ENCODE results near the gene GALP.
"Not testable (repeated sequence)": the region's sequence is repeated elsewhere in the genome, so short reads cannot be mapped to it uniquely, and the experiment has no call there.

Gene GALP

GRCh38 chr19:56176881-56177280 lies 1.1 kb downstream of the GALP start:
- no peak overlapping the region for H3K27ac ChIP-seq (ENCODE audit: low read depth, low read length)
- H3K36me3 ChIP-seq (ENCODE audit: control insufficient read depth in 5 of 5, insufficient read depth in 5 of 5, low read length in 5 of 5): no peaks in the 10 kb centered on the region
- no peak overlapping the region for H3K4me3 ChIP-seq (ENCODE audit: low read depth in 1 of 5, low read length in 5 of 5)

DNA sequence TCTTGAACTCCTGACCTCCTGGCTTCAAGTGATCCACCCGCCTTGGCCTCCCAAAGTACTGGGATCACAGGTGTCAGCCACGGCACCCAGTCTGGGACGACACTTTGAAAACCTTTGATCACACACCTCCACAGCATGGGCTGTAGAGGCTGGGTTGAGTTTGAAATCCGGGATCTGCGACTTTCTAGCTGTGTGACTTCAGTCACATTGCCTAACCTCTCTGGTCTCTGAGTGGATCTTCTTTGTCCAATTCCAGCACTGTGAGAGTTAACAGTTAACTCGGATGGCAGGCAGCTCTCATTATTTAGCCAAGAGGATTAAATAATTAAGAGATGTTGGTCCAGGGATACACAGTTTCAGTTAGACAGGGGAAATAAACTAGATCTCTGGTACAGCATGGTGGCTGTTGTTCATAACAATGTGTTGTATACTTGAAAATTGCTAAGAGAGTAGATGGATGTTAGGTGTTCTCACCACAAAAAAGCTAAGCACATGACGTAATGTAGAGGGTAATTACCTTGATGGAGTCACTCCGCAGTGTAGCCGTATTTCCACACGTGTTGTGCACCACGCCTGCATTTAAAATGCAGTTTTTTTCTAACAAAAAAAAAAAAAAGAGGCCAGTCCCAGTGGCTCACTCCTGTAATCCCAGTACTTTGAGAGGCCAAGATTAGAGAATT lies 1.9 kb downstream of the GALP start:
- H3K9ac ChIP-seq (ENCODE audit: low read length in 5 of 5): no peak overlapping the region
- H3K4me3 ChIP-seq (ENCODE audit: low read depth in 1 of 5, low read length in 5 of 5): no peak overlapping the region
- no peaks in the 10 kb centered on the region for H3K4me1 ChIP-seq (ENCODE audit: control insufficient read depth in 5 of 5, insufficient read depth in 5 of 5, low read length in 5 of 5)

More at GRCh38 chr19:56176881-56177280, 1.1 kb downstream of the GALP start:
- Histone ChIP-seq H3K9ac (ENCODE audit: low read length in 5 of 5) (no peak overlapping the region), H3K27me3 (ENCODE audit: control insufficient read depth in 5 of 5, insufficient read depth in 4 of 5, low read length in 5 of 5) (peaks cover 22 to 31% (median 24%) of the 10 kb centered on the region in 5 donors), H3K4me1 (ENCODE audit: control insufficient read depth in 5 of 5, insufficient read depth in 5 of 5, low read length in 5 of 5) (peaks cover 0 to under 1% (median under 1%) of the 10 kb centered on the region in 5 donors), H3K9me3 (ENCODE audit: control insufficient read depth in 5 of 5, low read length in 5 of 5) (no peaks in the 10 kb centered on the region)

GRCh38 chr19:56189785-56190184 lies 14.0 kb downstream of the GALP start:
- Histone ChIP-seq H3K27me3 (ENCODE audit: control insufficient read depth in 5 of 5, insufficient read depth in 4 of 5, low read length in 5 of 5) (peaks cover 0 to 2% (median 0%) of the 10 kb centered on the region in 5 donors), H3K9me3 (ENCODE audit: control insufficient read depth in 5 of 5, low read length in 5 of 5) (no peaks in the 10 kb centered on the region), H3K36me3 (ENCODE audit: control insufficient read depth in 5 of 5, insufficient read depth in 5 of 5, low read length in 5 of 5) (no peaks in the 10 kb centered on the region), H3K9ac (ENCODE audit: low read length in 5 of 5) (no peak overlapping the region), H3K4me1 (ENCODE audit: control insufficient read depth in 5 of 5, insufficient read depth in 5 of 5, low read length in 5 of 5) (no peaks in the 10 kb centered on the region), H3K27ac (ENCODE audit: low read depth, low read length) (no peak overlapping the region), H3K4me3 (ENCODE audit: low read depth in 1 of 5, low read length in 5 of 5) (no peak overlapping the region)

More for the DNA sequence above, 1.9 kb downstream of the GALP start:
- no peaks in the 10 kb centered on the region for H3K9me3 ChIP-seq (ENCODE audit: control insufficient read depth in 5 of 5, low read length in 5 of 5)
- no peak overlapping the region for H3K27ac ChIP-seq (ENCODE audit: low read depth, low read length)
- peaks cover 24 to 31% (median 25%) of the 10 kb centered on the region in 5 donors for H3K27me3 ChIP-seq (ENCODE audit: control insufficient read depth in 5 of 5, insufficient read depth in 4 of 5, low read length in 5 of 5)
- no peaks in the 10 kb centered on the region for H3K36me3 ChIP-seq (ENCODE audit: control insufficient read depth in 5 of 5, insufficient read depth in 5 of 5, low read length in 5 of 5)

GRCh38 chr19:56191115-56191514 lies 15.3 kb downstream of the GALP start:
- Histone ChIP-seq H3K9ac (ENCODE audit: low read length in 5 of 5) (no peak overlapping the region), H3K27me3 (ENCODE audit: control insufficient read depth in 5 of 5, insufficient read depth in 4 of 5, low read length in 5 of 5) (peaks cover 0 to 2% (median 0%) of the 10 kb centered on the region in 5 donors), H3K4me3 (ENCODE audit: low read depth in 1 of 5, low read length in 5 of 5) (no peak overlapping the region), H3K36me3 (ENCODE audit: control insufficient read depth in 5 of 5, insufficient read depth in 5 of 5, low read length in 5 of 5) (no peaks in the 10 kb centered on the region), H3K9me3 (ENCODE audit: control insufficient read depth in 5 of 5, low read length in 5 of 5) (no peaks in the 10 kb centered on the region), H3K4me1 (ENCODE audit: control insufficient read depth in 5 of 5, insufficient read depth in 5 of 5, low read length in 5 of 5) (no peaks in the 10 kb centered on the region), H3K27ac (ENCODE audit: low read depth, low read length) (no peak overlapping the region)

DNA sequence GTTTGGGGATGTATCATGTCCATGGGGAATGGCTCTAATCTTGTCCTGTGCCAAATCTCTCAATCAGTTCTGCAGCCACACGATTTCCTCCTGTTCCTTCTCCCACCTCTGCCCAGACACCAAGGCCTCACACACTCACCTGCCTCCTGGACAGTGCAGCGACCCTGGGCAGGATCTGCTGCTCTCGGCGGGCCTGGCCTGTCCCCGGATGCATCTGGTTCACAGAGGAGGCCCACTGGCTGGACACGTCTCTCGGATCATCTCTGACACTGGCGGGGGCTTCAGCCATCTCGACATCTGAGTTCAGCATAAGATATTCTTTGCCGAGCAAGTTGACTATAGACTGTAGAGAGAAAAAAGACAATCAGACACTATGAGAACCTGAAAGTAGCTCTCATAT lies 15.9 kb downstream of the GALP start:
- peaks cover 0 to 2% (median 0%) of the 10 kb centered on the region in 5 donors for H3K27me3 ChIP-seq (ENCODE audit: control insufficient read depth in 5 of 5, insufficient read depth in 4 of 5, low read length in 5 of 5)
- H3K9me3 ChIP-seq (ENCODE audit: control insufficient read depth in 5 of 5, low read length in 5 of 5): no peaks in the 10 kb centered on the region
- H3K27ac ChIP-seq (ENCODE audit: low read depth, low read length): no peak overlapping the region
- H3K36me3 ChIP-seq (ENCODE audit: control insufficient read depth in 5 of 5, insufficient read depth in 5 of 5, low read length in 5 of 5): no peaks in the 10 kb centered on the region
- H3K9ac ChIP-seq (ENCODE audit: low read length in 5 of 5): no peak overlapping the region
- no peaks in the 10 kb centered on the region for H3K4me1 ChIP-seq (ENCODE audit: control insufficient read depth in 5 of 5, insufficient read depth in 5 of 5, low read length in 5 of 5)
- no peak overlapping the region for H3K4me3 ChIP-seq (ENCODE audit: low read depth in 1 of 5, low read length in 5 of 5)

DNA sequence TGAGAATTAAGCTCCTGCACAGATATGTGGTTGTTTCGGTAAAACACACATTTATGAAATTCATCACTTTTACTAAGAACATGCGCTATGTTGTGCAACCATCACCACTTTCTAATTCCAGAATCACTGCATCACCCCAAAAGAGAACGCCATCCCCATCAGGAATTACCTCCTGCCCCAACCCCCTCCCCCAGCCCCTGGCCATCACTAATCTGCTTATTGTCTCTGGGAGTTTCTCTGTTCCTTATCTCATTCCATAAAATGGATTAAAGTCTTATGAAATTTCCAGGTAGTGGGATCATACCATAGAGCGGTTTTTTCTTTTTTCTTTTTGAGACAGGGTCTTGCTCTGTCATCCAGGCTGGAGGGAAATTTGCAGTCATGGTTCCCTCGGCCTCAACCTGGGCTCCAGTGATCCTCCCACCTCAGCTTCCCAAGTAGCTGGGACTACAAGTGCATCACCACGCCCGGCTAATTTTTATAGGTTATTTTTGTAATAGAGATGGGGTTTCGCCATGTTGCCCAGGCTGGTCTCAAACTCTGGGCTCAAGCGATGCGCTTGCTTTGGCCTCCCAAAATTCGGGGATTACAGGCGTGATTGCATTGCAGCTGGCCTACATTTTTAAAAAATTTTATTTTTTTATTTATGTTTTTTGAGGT lies 18.3 kb downstream of the GALP start:
- Histone ChIP-seq H3K4me3 (ENCODE audit: low read depth in 1 of 5, low read length in 5 of 5) (no peak overlapping the region), H3K9me3 (ENCODE audit: control insufficient read depth in 5 of 5, low read length in 5 of 5) (no peaks in the 10 kb centered on the region), H3K9ac (ENCODE audit: low read length in 5 of 5) (no peak overlapping the region), H3K27me3 (ENCODE audit: control insufficient read depth in 5 of 5, insufficient read depth in 4 of 5, low read length in 5 of 5) (no peaks in the 10 kb centered on the region), H3K4me1 (ENCODE audit: control insufficient read depth in 5 of 5, insufficient read depth in 5 of 5, low read length in 5 of 5) (no peaks in the 10 kb centered on the region), H3K36me3 (ENCODE audit: control insufficient read depth in 5 of 5, insufficient read depth in 5 of 5, low read length in 5 of 5) (no peaks in the 10 kb centered on the region), H3K27ac (ENCODE audit: low read depth, low read length) (no peak overlapping the region)

GRCh38 chr19:56197646-56198045 lies 21.8 kb downstream of the GALP start, which contains the start of gene ZSCAN5B:
Gene ZSCAN5B (minus strand): TSS chr19:56197783. CDS start chr19:56193052, 4,731 bp downstream.
- not testable (repeated sequence) for H3K9me3 ChIP-seq (ENCODE audit: control insufficient read depth in 5 of 5, low read length in 5 of 5); H3K4me3 ChIP-seq (ENCODE audit: low read depth in 1 of 5, low read length in 5 of 5); H3K4me1 ChIP-seq (ENCODE audit: control insufficient read depth in 5 of 5, insufficient read depth in 5 of 5, low read length in 5 of 5); H3K27ac ChIP-seq (ENCODE audit: low read depth, low read length); H3K9ac ChIP-seq (ENCODE audit: low read length in 5 of 5); H3K27me3 ChIP-seq (ENCODE audit: control insufficient read depth in 5 of 5, insufficient read depth in 4 of 5, low read length in 5 of 5); H3K36me3 ChIP-seq (ENCODE audit: control insufficient read depth in 5 of 5, insufficient read depth in 5 of 5, low read length in 5 of 5)

- Histone ChIP-seq H3K9ac (ENCODE audit: low read length in 5 of 5) (no peak overlapping the region), H3K4me3 (ENCODE audit: low read depth in 1 of 5, low read length in 5 of 5) (no peak overlapping the region), H3K9me3 (ENCODE audit: control insufficient read depth in 5 of 5, low read length in 5 of 5) (no peaks in the 10 kb centered on the region), H3K4me1 (ENCODE audit: control insufficient read depth in 5 of 5, insufficient read depth in 5 of 5, low read length in 5 of 5) (no peaks in the 10 kb centered on the region), H3K27me3 (ENCODE audit: control insufficient read depth in 5 of 5, insufficient read depth in 4 of 5, low read length in 5 of 5) (no peaks in the 10 kb centered on the region), H3K36me3 (ENCODE audit: control insufficient read depth in 5 of 5, insufficient read depth in 5 of 5, low read length in 5 of 5) (no peaks in the 10 kb centered on the region), H3K27ac (ENCODE audit: low read depth, low read length) (no peak overlapping the region)
Measured at GRCh38 chr19:56199687-56200086, 23.9 kb downstream of the GALP start.

DNA sequence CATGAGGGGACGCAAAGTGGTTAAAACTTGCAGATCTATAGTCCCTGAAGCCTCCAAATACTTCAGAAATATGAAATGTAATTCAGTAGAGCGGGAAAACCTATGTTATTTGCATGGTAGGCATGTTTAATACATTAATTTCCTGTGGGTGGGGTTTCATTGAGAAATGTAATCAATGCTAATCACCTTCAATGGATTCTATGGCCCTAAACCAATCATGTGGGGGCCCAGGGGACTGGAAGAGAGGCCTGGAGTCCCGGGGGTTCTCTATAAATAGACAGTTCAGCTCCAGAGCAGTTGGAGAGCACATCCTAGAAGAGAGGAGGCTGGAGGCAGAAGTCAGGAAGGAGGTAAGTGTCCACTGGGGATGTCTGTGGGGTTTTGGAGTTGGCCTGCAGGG lies 26.2 kb downstream of the GALP start, which contains the start of gene ZSCAN5C:
Gene ZSCAN5C, plus strand, starts transcription at position 301 of the 400 bp plus-strand sequence. CDS start 3,641 bp downstream, outside the sequence.
- Histone ChIP-seq H3K4me1 (ENCODE audit: control insufficient read depth in 5 of 5, insufficient read depth in 5 of 5, low read length in 5 of 5) (no peaks in the 10 kb centered on the region), H3K27me3 (ENCODE audit: control insufficient read depth in 5 of 5, insufficient read depth in 4 of 5, low read length in 5 of 5) (no peaks in the 10 kb centered on the region), H3K4me3 (ENCODE audit: low read depth in 1 of 5, low read length in 5 of 5) (no peak within 1 kb of the TSS), H3K27ac (ENCODE audit: low read depth, low read length) (no peak within 1 kb of the TSS), H3K9me3 (ENCODE audit: control insufficient read depth in 5 of 5, low read length in 5 of 5) (no peaks in the 10 kb centered on the region), H3K9ac (ENCODE audit: low read length in 5 of 5) (no peak within 1 kb of the TSS), H3K36me3 (ENCODE audit: control insufficient read depth in 5 of 5, insufficient read depth in 5 of 5, low read length in 5 of 5) (no peaks in the 10 kb centered on the region)

DNA sequence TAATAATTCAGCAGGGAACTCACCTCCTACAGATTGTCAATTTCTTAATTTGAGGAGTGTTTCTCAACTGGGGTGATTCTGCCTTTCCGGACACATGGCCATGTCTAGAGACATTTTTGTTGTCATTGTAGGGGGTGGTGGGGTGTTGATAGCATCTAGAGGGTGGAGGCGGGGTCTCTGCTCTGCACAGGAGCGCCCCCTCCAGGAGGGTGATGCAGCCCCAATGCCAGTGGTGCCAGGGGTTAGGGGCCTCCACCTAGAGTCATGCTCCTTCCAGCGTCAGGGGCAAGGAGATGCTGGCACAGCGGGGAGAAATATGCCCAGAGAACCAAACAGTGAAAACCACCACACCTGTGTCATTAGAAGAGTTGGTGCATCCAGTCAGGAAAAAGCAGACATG lies 31.8 kb downstream of the GALP start:
- not testable (repeated sequence) for H3K4me1 ChIP-seq (ENCODE audit: control insufficient read depth in 5 of 5, insufficient read depth in 5 of 5, low read length in 5 of 5); H3K4me3 ChIP-seq (ENCODE audit: low read depth in 1 of 5, low read length in 5 of 5); H3K36me3 ChIP-seq (ENCODE audit: control insufficient read depth in 5 of 5, insufficient read depth in 5 of 5, low read length in 5 of 5); H3K27ac ChIP-seq (ENCODE audit: low read depth, low read length); H3K27me3 ChIP-seq (ENCODE audit: control insufficient read depth in 5 of 5, insufficient read depth in 4 of 5, low read length in 5 of 5); H3K9me3 ChIP-seq (ENCODE audit: control insufficient read depth in 5 of 5, low read length in 5 of 5); H3K9ac ChIP-seq (ENCODE audit: low read length in 5 of 5)

All from subcutaneous abdominal adipose tissue (tissue), 5 donors.